Lower lobe of right lung (tissue), 2 donors: ENCODE results near the gene TMEM169. TPM values are rescaled to one million over a fixed set of nuclear protein-coding genes. Genes with fewer than 3 reads are reported as not detected.
A peak's percentile ranks its signal among the peaks of the same experiment; 100 is the strongest.

ENCODE experiments used
- ATAC-seq, 2 donors: fragments of 200-7000 bp; cut with Tn5 transposase; one replicate each; pipeline ENCODE4 v1.9.1; 2020 to 2022; ENCODE audit warnings: mild to moderate bottlenecking in 2 of 2, moderate library complexity in 2 of 2
- DNase-seq: peaks from one replicate; pipeline ENCODE4 v3.0.0-alpha.2; 2020
- H3K27ac ChIP-seq: fragments of 200-600 bp; one replicate; pipeline ENCODE4 v1.8.0; 2022
- H3K27me3 ChIP-seq: fragments of 200-600 bp; one replicate; pipeline ENCODE4 v1.8.0; 2022; ENCODE audit warnings: low read depth
- H3K36me3 ChIP-seq: fragments of 200-600 bp; one replicate; pipeline ENCODE4 v1.8.0; 2022; ENCODE audit warnings: mild to moderate bottlenecking
- H3K4me1 ChIP-seq: fragments of 200-600 bp; one replicate; pipeline ENCODE4 v1.8.0; 2022
- H3K4me3 ChIP-seq: fragments of 200-600 bp; one replicate; pipeline ENCODE4 v1.8.0; 2022; ENCODE audit warnings: mild to moderate bottlenecking
- H3K9me3 ChIP-seq: fragments of 200-600 bp; one replicate; pipeline ENCODE4 v1.8.0; 2022
- intact Hi-C: fragments of 100-400 bp; cut with DNase I; formaldehyde crosslinking; loops from one replicate; pipeline ENCODE4 v1.11.0; 2022
- total RNA-seq: library from RNA; stranded (reverse); fragmentation: NEBNext Ultra II Directional; extraction: Animal tissue kit (Norgen Biotek cat#: 25700); gene quantifications from one replicate; pipeline ENCODE4 v1.2.1, GENCODE V29; 2021
- TF ChIP-seq, protein P1 (sequence below): fragments of 200-600 bp; IDR thresholded peaks from one replicate; pipeline ENCODE4 v1.8.0; 2022; ENCODE audit warnings: antibody characterized with exemption, mild to moderate bottlenecking
- donor health status: DM: no; HTN: yes; CAD: no; lungs with severe emphysema.

TMEM169 gene
- total RNA-seq, 1 donor from 2014 or later = 1.2 TPM

GRCh38 chr2:216051350-216051749 lies 30.4 kb upstream of the TMEM169 start:
- intact Hi-C loops = no loop called here
- H3K4me1 ChIP-seq = no peaks in the 10 kb centered on the region

GRCh38 chr2:216052420-216052819 lies 29.3 kb upstream of the TMEM169 start:
- no peak for DNase-seq
- no peak for ATAC-seq
- TF ChIP-seq, protein P1, sequence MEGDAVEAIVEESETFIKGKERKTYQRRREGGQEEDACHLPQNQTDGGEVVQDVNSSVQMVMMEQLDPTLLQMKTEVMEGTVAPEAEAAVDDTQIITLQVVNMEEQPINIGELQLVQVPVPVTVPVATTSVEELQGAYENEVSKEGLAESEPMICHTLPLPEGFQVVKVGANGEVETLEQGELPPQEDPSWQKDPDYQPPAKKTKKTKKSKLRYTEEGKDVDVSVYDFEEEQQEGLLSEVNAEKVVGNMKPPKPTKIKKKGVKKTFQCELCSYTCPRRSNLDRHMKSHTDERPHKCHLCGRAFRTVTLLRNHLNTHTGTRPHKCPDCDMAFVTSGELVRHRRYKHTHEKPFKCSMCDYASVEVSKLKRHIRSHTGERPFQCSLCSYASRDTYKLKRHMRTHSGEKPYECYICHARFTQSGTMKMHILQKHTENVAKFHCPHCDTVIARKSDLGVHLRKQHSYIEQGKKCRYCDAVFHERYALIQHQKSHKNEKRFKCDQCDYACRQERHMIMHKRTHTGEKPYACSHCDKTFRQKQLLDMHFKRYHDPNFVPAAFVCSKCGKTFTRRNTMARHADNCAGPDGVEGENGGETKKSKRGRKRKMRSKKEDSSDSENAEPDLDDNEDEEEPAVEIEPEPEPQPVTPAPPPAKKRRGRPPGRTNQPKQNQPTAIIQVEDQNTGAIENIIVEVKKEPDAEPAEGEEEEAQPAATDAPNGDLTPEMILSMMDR = no peak
- no peak overlapping the region for H3K27ac ChIP-seq
- H3K36me3 ChIP-seq = peaks cover 14% of the 10 kb centered on the region
- H3K27me3 ChIP-seq = no peaks in the 10 kb centered on the region
- H3K9me3 ChIP-seq = no peaks in the 10 kb centered on the region
- intact Hi-C loops = no loop called here
- no peaks in the 10 kb centered on the region for H3K4me1 ChIP-seq
- H3K4me3 ChIP-seq = no peak overlapping the region

More at GRCh38 chr2:216051350-216051749, 30.4 kb upstream of the TMEM169 start:
- Histone ChIP-seq H3K27ac (no peak overlapping the region), H3K27me3 (no peaks in the 10 kb centered on the region), H3K4me3 (no peak overlapping the region), H3K9me3 (no peaks in the 10 kb centered on the region), H3K36me3 (peaks cover 24% of the 10 kb centered on the region)
- no peak for DNase-seq
- TF ChIP-seq, protein P1 = no peak
- no peak for ATAC-seq

- peaks cover 9% of the 10 kb centered on the region for H3K4me1 ChIP-seq
- no peaks in the 10 kb centered on the region for H3K9me3 ChIP-seq
- TF ChIP-seq, protein P1 = no peak
- no peaks in the 10 kb centered on the region for H3K36me3 ChIP-seq
- H3K27me3 ChIP-seq = no peaks in the 10 kb centered on the region
- no peak for ATAC-seq
- no peak overlapping the region for H3K27ac ChIP-seq
- no peak for DNase-seq
- intact Hi-C loops = no loop called here
- no peak overlapping the region for H3K4me3 ChIP-seq
Measured at GRCh38 chr2:216055680-216056079, 26.0 kb upstream of the TMEM169 start.

- intact Hi-C loops = no loop called here
- ATAC-seq (no peak), DNase-seq (no peak)
- H3K27me3 ChIP-seq = no peaks in the 10 kb centered on the region
- no peak overlapping the region for H3K4me3 ChIP-seq
- no peak overlapping the region for H3K27ac ChIP-seq
- H3K9me3 ChIP-seq = no peaks in the 10 kb centered on the region
- peaks cover 9% of the 10 kb centered on the region for H3K4me1 ChIP-seq
- no peaks in the 10 kb centered on the region for H3K36me3 ChIP-seq
- TF ChIP-seq, protein P1 = no peak
Measured at GRCh38 chr2:216056739-216057138, 25.0 kb upstream of the TMEM169 start.

DNA sequence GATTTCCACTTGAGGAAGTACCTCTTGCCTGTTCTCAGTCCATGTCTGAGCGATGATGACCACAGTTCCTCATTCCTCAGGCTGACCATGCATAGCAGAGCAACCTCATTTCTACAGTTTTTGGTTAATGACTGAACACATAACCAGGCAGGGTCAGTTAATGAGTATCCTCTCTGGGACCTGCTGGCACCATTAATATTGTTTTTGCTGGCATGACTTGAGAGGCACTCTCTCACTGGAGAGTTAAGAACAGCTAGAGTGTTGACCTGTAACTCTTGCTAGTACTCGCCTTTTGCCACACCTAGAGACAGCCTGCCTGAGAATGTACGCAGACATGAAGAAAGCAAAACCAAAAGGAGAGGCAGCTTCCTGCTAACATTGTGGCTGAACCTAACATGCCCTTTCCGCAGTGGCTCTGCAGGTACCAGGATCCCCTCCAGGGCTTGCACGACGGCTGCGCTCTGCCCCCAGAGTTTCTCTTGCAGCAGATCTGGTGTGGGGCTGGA lies 24.0 kb upstream of the TMEM169 start:
- no peaks in the 10 kb centered on the region for H3K9me3 ChIP-seq
- DNase-seq (peak; percentile 55), ATAC-seq (peak; percentile 97 to 98)
- H3K36me3 ChIP-seq = no peaks in the 10 kb centered on the region
- H3K27ac ChIP-seq = peak overlapping the region; percentile 77
- TF ChIP-seq, protein P1 = no peak
- peaks cover 9% of the 10 kb centered on the region for H3K4me1 ChIP-seq
- H3K4me3 ChIP-seq = peak overlapping the region; percentile 26
- no peaks in the 10 kb centered on the region for H3K27me3 ChIP-seq
- intact Hi-C loops = no loop called here
